Activated CD8-positive, alpha-beta T cell treated with anti-CD3 and anti-CD28 coated beads for 36 hours (primary cell): ENCODE data around the gene WDTC1. TPM values are rescaled to one million over a fixed set of nuclear protein-coding genes. Genes with fewer than 3 reads are reported as not detected.

ENCODE experiments used
- ATAC-seq: fragments of 200-7000 bp; cut with Tn5 transposase; one replicate; pipeline ENCODE4 v1.10.0; 2021; ENCODE audit warnings: mild to moderate bottlenecking, moderate library complexity
- CTCF ChIA-PET: fragments of 350-600 bp; sonication (Branson Sonifier 250); formaldehyde crosslinking; loops from one replicate; lab custom pipeline; 2021; ENCODE audit warnings: antibody characterized with exemption; lab: Charles Lee
- POLR2A ChIA-PET: fragments of 350-600 bp; sonication (Branson Sonifier 250); formaldehyde crosslinking; loops from one replicate; lab custom pipeline; 2021; ENCODE audit warnings: antibody characterized with exemption; lab: Charles Lee
- DNase-seq: peaks from one replicate; pipeline ENCODE4 v3.0.0-alpha.2; 2020
- H3K27ac Mint-ChIP-seq: one replicate; pipeline ENCODE4 v1.8.0; 2021; ENCODE audit warnings: mild to moderate bottlenecking, mixed read lengths
- H3K27me3 Mint-ChIP-seq: one replicate; pipeline ENCODE4 v1.8.0; 2021; ENCODE audit warnings: mixed read lengths
- H3K36me3 Mint-ChIP-seq: one replicate; pipeline ENCODE4 v1.8.0; 2021; ENCODE audit warnings: low read depth, mixed read lengths
- H3K4me1 Mint-ChIP-seq: one replicate; pipeline ENCODE4 v1.8.0; 2021; ENCODE audit warnings: low read depth, mixed read lengths
- H3K4me3 Mint-ChIP-seq: one replicate; pipeline ENCODE4 v1.8.0; 2021; ENCODE audit warnings: mild to moderate bottlenecking, moderate library complexity, mixed read lengths
- H3K9me3 Mint-ChIP-seq: one replicate; pipeline ENCODE4 v1.8.0; 2021; ENCODE audit warnings: mixed read lengths
- intact Hi-C: fragments of 100-400 bp; cut with micrococcal nuclease; formaldehyde crosslinking; loops from one replicate; pipeline ENCODE4 v1.10.0; 2022
- total RNA-seq, 2 experiments: library from RNA; stranded (reverse); gene quantifications; one replicate each; pipeline ENCODE4 v1.2.3, GENCODE V29; 2021
- TF ChIP-seq, protein P1 (sequence below): fragments of 200-600 bp; IDR thresholded peaks from one replicate; pipeline ENCODE4 v1.8.0; 2022; ENCODE audit warnings: antibody characterized with exemption, mild to moderate bottlenecking

The WDTC1 gene
- total RNA-seq, 2 experiments from 2014 or later: 18.0 to 19.0 TPM

DNA sequence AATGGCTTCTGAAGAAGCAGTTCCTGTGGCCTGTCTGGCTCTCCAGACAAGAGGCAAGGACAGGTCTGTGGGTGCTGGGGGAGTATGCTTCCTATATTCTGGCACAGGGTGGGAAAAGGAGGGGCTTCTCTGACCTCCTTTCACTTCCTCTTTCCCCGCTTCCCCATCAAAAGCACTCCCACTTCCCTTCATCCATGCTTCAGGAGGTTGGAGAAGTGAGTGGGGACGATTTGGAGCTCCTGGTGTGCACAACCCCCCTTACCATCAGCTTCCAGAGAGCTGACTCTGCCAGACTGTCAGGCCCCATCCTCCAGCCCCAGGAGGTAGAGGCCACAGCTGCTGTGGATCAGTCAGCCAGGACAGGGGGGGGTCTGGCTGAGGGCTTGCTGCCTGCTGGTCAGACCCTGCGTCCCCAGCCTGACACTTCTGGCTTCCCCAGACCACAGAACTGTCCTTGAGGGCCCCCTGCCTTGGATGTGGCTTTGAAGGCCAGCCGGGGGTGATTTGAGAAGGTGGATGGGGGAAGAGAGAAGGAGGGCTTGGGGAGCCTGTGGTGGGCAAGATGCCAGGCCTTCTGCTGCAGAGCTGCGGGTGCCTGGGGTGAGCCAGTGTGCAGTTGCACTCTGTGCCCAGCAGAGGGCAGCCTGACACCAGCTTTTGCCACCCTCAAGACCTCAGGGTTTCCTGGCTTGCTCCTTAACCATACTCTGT, 66.1 kb downstream of the WDTC1 start:
- intact Hi-C loops: loop anchor here (2.0 kb wide), 1 partner anchor 88 kb away; no protein-coding TSS in a partner anchor
- no peak overlapping the region for H3K27ac Mint-ChIP-seq
- no peaks in the 10 kb centered on the region for H3K27me3 Mint-ChIP-seq
- POLR2A ChIA-PET: interaction anchor here (0.7 to 1.3 kb wide), 6 partner anchors 13 to 256 kb away, joined by 3 to 4 read pairs (median 3); partner anchors contain the start of gene GPR3
- no peaks in the 10 kb centered on the region for H3K36me3 Mint-ChIP-seq
- CTCF ChIA-PET: interaction anchor here (0.6 to 11.3 kb wide), 55 partner anchors 9 to 362 kb away, joined by 3 to 293 read pairs (median 4); partner anchors contain the start of genes AHDC1, CD164L2, GPR3 and MAP3K6
- H3K4me3 Mint-ChIP-seq: no peak overlapping the region
- DNase-seq: peak; percentile 77
- TF ChIP-seq, protein P1, sequence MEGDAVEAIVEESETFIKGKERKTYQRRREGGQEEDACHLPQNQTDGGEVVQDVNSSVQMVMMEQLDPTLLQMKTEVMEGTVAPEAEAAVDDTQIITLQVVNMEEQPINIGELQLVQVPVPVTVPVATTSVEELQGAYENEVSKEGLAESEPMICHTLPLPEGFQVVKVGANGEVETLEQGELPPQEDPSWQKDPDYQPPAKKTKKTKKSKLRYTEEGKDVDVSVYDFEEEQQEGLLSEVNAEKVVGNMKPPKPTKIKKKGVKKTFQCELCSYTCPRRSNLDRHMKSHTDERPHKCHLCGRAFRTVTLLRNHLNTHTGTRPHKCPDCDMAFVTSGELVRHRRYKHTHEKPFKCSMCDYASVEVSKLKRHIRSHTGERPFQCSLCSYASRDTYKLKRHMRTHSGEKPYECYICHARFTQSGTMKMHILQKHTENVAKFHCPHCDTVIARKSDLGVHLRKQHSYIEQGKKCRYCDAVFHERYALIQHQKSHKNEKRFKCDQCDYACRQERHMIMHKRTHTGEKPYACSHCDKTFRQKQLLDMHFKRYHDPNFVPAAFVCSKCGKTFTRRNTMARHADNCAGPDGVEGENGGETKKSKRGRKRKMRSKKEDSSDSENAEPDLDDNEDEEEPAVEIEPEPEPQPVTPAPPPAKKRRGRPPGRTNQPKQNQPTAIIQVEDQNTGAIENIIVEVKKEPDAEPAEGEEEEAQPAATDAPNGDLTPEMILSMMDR: peak; percentile 99
- peak; percentile 97 for ATAC-seq
- peaks cover 4% of the 10 kb centered on the region for H3K4me1 Mint-ChIP-seq
- H3K9me3 Mint-ChIP-seq: no peaks in the 10 kb centered on the region

DNA sequence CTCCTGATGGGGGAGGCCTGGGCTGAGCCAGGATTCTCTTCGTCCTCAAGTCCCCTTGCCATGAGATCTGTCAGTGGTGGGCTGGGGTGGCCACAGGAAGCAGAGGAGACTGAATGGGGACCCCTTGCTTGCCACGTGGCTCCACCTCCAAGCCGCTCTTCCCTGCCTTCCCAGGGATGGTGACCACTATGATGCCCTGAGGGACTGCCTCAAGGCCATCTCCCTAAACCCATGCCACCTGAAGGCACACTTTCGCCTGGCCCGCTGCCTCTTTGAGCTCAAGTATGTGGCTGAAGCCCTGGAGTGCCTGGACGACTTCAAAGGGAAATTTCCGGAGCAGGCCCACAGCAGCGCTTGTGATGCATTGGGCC, 66.6 kb downstream of the WDTC1 start:
- intact Hi-C loops: loop anchor here (2.0 kb wide), 1 partner anchor 88 kb away; no protein-coding TSS in a partner anchor
- DNase-seq: no peak
- Mint-ChIP-seq H3K9me3 (no peaks in the 10 kb centered on the region), H3K4me3 (no peak overlapping the region), H3K4me1 (peaks cover 4% of the 10 kb centered on the region), H3K27ac (no peak overlapping the region), H3K27me3 (no peaks in the 10 kb centered on the region), H3K36me3 (no peaks in the 10 kb centered on the region)
- CTCF ChIA-PET: interaction anchor here (0.6 to 11.3 kb wide), 47 partner anchors 8 to 308 kb away, joined by 3 to 293 read pairs (median 4); partner anchors contain the start of genes AHDC1, CD164L2, GPR3 and MAP3K6
- ATAC-seq: no peak
- TF ChIP-seq, protein P1: peak; percentile 73
- POLR2A ChIA-PET: interaction anchor here (1.0 to 1.3 kb wide), 4 partner anchors 12 to 256 kb away, joined by 3 read pairs; partner anchors contain the start of gene GPR3

DNA sequence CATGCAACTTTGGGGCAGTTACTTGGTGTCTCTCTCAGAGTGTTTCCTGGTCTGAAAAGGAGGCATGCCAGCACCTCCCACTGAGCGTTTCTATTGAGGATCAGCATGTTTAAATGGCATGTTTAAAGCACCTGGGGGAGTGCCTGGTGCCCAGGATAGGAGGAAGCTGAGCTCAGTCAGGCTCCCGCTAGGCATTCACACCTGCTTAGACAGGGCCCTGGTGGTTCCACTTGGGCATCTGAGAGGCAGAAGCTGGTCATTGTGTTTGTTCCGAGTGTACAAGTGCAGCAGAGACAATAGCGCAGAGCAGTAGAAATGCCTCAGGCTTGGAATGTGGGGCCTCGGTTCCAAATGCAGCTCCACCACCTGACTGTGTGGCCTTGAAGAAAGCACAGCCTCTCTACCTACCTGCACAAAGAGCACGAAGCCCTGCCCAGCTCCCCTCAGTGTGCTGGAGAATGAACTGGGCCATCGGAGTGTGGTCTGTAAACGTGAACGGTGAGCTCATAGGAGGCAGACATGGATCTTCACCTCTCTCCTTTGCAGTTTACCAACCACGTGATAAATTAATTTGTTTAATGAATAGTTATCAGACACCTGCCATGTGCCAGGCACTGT, 67.3 kb downstream of the WDTC1 start:
- Mint-ChIP-seq H3K27ac (no peak overlapping the region), H3K9me3 (no peaks in the 10 kb centered on the region), H3K36me3 (no peaks in the 10 kb centered on the region), H3K27me3 (no peaks in the 10 kb centered on the region), H3K4me3 (no peak overlapping the region), H3K4me1 (no peaks in the 10 kb centered on the region)
- ChIA-PET POLR2A (interaction anchor here (0.6 to 1.3 kb wide), 4 partner anchors 15 to 93 kb away, joined by 3 read pairs; no protein-coding TSS in a partner anchor), CTCF (interaction anchor here (1.0 to 11.3 kb wide), 29 partner anchors 8 to 308 kb away, joined by 3 to 293 read pairs (median 8); partner anchors contain the start of genes AHDC1, CD164L2, GPR3 and SLC9A1)
- intact Hi-C loops: loop anchor here (2.0 kb wide), 1 partner anchor 87 kb away; no protein-coding TSS in a partner anchor
- no peak for ATAC-seq
- TF ChIP-seq, protein P1: no peak
- DNase-seq: no peak

DNA sequence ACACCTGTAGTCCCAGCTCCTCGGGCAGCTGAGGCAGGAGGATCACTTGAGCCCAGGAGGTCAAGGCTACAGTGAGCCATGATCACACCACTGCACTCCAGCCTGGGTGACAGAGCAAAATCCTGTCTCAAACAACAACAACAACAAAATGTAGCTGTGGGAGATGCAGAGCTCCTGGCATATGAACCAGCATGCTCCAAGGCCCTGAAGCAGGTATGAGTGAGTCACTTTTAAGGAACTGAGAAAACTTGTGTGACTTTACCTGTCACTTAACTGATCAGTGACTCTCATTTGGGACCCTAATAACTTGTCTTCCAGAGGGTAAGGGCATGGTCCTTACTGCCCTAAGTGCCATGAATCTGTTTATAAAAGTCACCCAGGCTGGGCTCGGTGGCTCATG, 68.2 kb downstream of the WDTC1 start:
- Mint-ChIP-seq H3K9me3 (no peaks in the 10 kb centered on the region), H3K4me1 (no peaks in the 10 kb centered on the region), H3K36me3 (no peaks in the 10 kb centered on the region), H3K4me3 (no peak overlapping the region), H3K27me3 (no peaks in the 10 kb centered on the region), H3K27ac (no peak overlapping the region)
- ChIA-PET CTCF (interaction anchor here (1.0 to 11.3 kb wide), 12 partner anchors 10 to 305 kb away, joined by 3 to 293 read pairs (median 22); partner anchors contain the start of genes CD164L2 and GPR3), POLR2A (interaction anchor here (0.9 to 1.3 kb wide), 2 partner anchors 14 to 38 kb away, joined by 3 read pairs; no protein-coding TSS in a partner anchor)
- intact Hi-C loops: no loop called here
- TF ChIP-seq, protein P1: no peak
- DNase-seq (no peak), ATAC-seq (no peak)
